NOMO-1 treated with dmso at 0.1 percent for 144 hours (cell line): ENCODE data around the gene LTC4S.
A peak's percentile ranks its signal among the peaks of the same experiment; 100 is the strongest.
"Not testable (repeated sequence)": the region's sequence is repeated elsewhere in the genome, so short reads cannot be mapped to it uniquely, and the experiment has no call there.

Experiments
- DNase-seq: peaks from one replicate; lab custom pipeline; 2025; ENCODE audit not compliant: unreplicated experiment; lab: John Stamatoyannopoulos, UW

The LTC4S gene

DNA sequence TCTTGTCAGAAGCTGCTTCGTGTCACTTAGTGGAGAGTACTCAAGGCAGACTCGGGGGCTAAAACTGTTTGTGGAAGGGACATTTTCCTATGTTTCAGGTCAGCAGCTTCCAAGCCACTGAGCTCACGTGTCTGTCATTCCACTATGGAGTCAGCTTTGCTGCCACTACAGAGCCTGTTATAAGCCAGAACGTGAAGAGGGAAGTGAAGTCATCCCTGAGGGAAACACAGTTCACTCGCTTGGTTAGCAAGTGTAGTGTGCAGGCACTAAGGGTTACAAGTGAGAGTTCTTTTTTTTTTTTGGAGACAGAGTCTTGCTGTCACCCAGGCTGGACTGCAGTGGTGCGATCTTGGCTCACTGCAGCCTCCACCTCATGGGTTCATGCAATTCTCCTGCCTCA lies 24.5 kb upstream of the LTC4S start:
- no peak for DNase-seq

DNA sequence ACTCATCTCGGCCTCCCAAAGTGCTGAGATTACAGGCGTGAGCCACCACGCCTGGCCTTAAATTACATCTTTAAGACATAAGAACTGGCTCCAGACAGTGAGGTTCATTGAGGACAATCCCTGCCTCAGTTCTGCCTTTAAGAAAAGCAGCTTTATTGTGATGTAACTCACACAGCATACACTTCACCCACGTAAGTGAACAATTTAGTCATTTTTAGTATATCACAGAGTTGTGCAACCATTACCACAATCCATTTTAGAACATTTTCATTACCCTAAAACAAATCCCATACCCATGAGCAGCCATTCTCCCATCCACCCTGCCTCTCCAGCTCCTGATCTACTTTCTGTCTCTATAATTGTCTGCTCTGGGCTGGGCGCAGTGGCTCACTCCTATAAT lies 24.0 kb upstream of the LTC4S start:
- no peak for DNase-seq

GRCh38 chr5:179771311-179771895 lies 22.4 kb upstream of the LTC4S start:
- no peak for DNase-seq

DNA sequence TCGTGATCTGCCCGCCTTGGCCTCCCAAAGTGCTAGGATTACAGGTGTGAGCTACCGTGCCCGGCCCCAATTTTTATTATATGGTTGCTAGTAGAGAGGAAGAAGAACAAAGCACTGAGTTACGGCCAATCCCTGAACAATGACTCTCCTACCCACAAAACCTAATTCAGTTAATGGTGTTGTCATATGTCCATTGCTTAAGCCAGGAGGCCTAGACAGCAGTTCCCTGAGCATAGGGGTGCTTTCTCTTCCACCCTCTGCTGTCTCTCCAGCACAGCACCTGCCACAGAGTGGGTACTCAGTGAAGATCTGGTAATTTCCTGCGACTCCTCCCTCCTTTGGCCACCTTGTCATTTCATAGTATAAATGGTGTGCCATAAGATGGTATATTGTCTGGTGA lies 21.4 kb upstream of the LTC4S start:
- DNase-seq = peak; percentile 78

DNA sequence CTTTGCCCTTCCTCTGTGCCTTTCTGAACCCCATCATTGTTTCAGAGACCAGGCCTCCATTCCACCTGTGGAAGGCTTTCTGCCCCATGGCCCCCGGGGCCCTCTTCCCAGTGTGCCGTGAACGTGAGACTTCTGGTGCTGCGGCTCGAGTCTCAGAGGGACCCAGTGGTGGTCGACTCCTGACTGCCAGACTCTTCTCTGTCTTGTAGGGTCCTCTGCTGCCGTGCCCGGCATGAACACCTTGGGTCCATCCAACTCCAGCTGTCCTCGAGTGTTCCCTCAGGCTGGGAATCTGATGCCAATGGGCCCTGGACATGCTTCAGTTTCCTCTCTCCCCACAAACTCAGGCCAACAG lies 20.1 kb upstream of the LTC4S start:
- no peak for DNase-seq

- no peak for DNase-seq
These were observed 19.3 kb upstream of the LTC4S start for GRCh38 chr5:179774442-179774841.

DNA sequence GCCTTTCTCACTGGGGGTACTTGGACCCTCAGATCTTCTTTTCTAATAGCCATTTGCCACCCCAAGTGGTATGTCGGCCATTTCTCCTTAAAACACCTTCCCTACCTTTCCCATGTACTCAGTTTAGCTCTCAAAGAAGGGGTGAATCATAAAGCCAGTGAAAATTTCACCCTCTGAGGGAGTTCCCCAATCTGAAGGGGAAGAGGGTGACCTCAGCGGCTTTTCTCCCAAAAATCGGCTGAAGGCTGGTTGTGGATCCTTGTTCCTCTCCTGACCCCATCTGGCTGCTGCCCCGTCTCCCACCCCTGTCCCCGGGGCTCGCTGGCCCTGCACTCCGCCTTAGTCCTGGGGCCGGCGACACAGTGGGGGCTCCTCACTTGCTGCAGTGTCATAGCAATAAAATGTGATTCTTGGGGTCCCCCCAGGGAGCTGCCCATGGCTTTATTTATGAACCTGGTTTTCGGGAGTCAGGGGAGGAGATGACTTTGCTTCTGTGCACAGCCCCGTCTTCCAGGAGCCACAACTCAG lies 17.3 kb upstream of the LTC4S start:
- DNase-seq = no peak

- no peak for DNase-seq
These were observed 16.3 kb upstream of the LTC4S start for GRCh38 chr5:179777456-179777855.

DNA sequence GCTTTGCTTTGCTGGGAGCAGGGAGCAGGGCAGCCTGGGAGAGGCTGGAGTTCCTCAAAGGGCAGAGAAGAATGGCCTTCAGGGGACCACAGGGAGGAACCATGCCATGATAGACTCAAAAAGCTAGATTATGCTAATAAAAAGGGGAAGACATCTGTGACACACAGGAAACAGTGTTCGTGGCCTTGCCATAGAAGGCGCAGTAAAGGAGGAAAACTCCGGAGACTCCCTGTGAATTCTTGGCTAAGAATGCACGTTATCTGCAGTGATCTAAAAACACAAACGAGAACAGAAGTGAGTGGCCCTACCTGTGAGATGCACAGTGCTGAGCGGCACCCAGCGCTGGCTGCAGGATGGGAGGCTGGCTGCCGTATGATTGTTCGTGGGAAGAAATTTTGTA lies 15.9 kb upstream of the LTC4S start:
- no peak for DNase-seq

DNA sequence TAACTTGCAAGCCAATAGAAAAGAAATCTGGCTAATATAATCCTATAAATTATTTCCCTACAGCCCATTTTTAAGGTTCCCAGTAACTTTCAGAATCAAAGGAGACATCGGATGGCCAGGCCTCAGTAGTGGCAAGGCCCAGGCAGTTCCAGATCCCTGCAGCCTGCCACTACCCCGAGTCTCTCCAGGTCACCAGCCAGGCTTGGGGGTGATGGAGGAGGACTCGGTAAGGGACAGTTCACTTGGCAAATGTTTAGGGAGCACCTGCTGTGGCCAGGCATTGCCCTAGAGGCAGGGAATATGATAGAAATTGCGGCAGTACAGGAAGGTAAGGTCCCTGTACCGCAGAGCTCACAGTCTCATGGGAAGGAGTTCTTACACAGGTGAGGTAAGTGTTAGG lies 15.2 kb upstream of the LTC4S start:
- no peak for DNase-seq

DNA sequence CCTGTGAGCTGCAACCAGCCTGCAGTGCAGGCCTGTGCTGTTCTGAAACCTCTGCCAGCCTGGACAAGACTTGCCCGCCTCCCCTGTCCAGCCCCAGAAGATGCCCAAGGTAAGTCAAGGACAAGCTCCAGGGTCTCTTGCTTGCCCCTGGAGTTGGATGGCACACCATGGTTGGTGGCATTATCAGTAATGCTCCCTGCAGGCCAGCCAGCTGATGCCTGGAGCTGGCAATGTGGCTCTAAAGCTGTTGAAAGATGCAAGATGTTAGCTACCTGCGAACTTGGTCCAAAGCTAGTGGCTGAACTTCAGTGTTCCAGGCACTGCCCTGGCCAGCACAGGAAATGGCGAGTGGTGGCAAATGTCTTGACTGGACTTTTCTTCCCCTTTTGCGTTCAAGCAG lies 14.0 kb upstream of the LTC4S start:
- DNase-seq = no peak

DNA sequence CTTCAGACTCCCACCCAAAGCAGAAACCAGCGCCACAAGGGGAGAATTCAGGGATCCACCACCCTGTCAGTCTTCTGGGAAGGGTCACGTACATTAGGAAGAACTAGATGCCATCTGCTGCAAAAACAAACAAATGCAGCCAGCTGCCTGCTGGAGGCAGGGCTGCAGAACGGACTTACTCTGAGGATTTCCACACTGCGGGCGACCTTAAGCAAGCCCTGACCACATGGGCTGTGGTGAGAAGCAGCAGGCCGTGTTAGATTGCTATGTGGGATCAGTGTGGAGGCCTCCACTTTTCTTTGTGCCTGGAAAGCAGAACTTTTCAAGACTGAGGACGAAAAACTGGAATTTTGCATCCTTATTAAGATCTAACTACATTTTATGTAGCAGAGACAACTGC lies 13.4 kb upstream of the LTC4S start:
- DNase-seq = peak; percentile 77

GRCh38 chr5:179781846-179782245 lies 11.9 kb upstream of the LTC4S start:
- DNase-seq = no peak

GRCh38 chr5:179783128-179783527 lies 10.7 kb upstream of the LTC4S start:
- DNase-seq = no peak

DNA sequence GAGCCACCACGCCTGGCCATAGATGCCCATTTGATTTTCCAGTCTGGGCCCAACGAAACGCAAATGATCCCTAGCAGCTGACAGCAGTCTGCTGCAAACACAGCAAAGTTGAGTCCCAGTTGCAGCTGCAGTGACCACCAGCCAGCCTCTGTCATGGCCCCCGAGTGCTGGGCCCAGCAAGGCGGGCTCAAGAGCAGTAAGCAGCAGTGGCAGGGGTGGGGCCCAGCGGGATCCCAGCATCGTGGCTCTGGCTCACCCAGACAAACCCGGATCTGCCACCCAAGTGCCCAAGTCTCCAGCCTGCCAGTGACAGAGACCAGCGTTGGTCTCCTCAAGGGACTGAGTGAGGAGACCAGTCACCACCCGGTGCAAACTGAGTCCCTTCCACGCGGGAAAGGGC lies 6.9 kb upstream of the LTC4S start:
- no peak for DNase-seq

DNA sequence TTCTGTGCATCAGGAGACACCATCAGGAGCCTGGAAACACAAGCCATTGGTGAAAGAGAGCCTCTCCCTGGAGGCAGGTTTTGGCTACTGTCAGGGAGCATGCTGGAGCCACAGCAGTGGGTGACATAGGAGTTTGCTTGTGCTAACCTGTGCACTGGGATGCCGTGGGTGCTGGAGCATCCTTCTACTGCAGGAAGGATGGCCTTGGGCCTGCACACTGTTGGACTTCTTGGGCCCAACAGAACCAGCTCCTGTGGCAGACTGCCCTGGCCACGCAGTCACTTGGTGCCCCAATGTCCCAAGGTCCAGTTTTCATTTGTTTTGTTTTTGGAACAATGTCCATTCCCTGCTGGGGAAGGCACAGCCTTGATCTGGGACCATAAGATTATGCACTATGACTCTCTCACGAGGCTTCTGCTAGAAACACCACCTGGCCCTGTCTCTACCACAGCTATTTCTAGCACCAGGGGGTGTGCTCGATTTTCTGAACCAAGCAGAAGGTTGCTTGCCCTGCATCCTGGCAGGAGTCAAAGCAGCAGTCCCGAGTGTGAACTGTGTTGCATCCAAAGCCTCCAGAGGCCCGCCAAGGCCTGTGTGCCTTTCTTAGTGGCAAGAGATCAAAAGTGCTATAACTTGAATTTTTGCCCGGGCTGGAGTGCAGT lies 5.5 kb upstream of the LTC4S start:
- no peak for DNase-seq

GRCh38 chr5:179789278-179789677 lies 4.5 kb upstream of the LTC4S start:
- DNase-seq = not testable (repeated sequence)

- no peak for DNase-seq
These were observed 1.7 kb upstream of the LTC4S start for GRCh38 chr5:179791881-179792611.

DNA sequence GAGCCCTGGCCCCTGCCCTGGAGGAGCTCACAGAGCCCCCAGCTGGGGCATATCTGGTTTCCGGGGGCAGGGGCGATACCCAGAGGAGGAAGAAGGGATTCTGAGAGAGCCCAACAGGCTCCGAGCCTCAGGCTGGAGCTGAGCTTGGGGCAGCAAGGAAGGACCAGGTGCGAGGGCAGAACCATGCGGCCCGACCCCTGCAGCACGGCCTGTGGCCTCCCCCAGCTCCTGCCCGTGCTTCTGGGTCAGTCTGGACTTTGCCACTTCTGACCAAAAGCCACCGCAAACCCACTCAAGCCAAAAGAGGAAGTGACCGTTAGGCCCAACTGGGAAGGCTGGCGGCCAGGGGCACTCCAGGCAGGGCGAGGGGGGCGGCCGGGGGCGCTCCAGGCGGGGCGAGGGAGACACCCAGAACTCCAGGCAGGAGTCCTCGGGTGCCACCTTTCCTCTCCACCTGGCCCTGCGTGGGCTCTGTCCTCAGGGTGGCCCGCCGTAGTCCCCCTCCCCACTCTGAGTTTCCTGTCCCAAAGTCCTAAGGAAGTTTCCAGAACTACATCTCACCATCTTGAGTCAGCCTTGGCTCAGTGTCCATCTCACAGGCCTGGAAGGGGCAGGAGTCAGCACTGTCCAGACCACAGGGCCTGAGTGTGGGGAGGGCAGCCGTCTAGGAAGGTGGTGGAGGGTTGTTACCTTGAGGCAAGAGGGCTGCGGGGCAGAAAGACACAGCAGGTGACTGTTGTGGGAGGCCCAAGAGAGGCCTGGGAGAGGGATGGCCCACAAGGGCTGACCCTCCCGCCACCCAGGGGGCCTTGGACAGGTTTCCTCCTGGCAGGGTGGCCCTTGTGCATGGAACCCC lies 946 bp upstream of the LTC4S start:
- DNase-seq = peak; percentile 18

- DNase-seq = no peak
These were observed 385 bp downstream of the LTC4S start for GRCh38 chr5:179794171-179794570.

DNA sequence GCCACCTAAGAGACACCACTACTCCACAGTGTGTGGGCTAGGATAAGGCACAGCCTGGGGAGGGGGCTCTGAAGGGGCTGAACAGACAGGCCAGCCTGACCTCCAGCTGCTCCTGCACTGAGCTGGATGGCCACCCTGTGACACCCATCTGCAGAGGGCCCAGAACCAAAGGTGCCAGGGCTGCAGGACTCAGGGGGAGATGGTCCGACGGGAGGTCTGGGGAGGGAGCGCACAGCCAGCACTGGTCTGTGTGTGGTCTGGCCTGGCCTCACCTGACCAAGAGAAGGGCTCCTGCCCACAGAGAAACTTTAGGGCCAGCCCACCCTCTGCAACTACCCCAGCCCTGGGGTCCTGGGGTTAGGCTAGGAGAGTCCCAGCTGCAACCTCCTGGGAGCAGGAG lies 789 bp downstream of the LTC4S start:
- DNase-seq = no peak
